Measurements from ENCODE around the gene PYGO2.

PYGO2 gene

GRCh38 chr1:154959426-154959780, 2.2 kb downstream of the PYGO2 start:
- DNase-seq = no peak

GRCh38 chr1:154958681-154959425, 2.7 kb downstream of the PYGO2 start:
- DNase-seq = no peak

- no peak for DNase-seq
Observed at GRCh38 chr1:154958036-154958435, 3.5 kb downstream of the PYGO2 start.

- DNase-seq = no peak
Observed at GRCh38 chr1:154957091-154957657, 4.4 kb downstream of the PYGO2 start.

GRCh38 chr1:154956544-154956941, 5.0 kb downstream of the PYGO2 start:
- DNase-seq = no peak

GRCh38 chr1:154955718-154956543, 5.7 kb downstream of the PYGO2 start, which contains the start of gene PBXIP1:
PBXIP1 (minus strand) TSS chr1:154956099; CDS start chr1:154953721, 2,378 bp downstream.
- peak; percentile 83 for DNase-seq

- DNase-seq = no peak
Observed at GRCh38 chr1:154955039-154955717, 6.4 kb downstream of the PYGO2 start.

- no peak for DNase-seq
Observed at GRCh38 chr1:154954541-154954940, 7.0 kb downstream of the PYGO2 start.

- DNase-seq = no peak
Observed at GRCh38 chr1:154953611-154954038, 8.0 kb downstream of the PYGO2 start.

- no peak for DNase-seq
Observed at GRCh38 chr1:154952664-154953063, 8.9 kb downstream of the PYGO2 start.

- DNase-seq = no peak
Observed at GRCh38 chr1:154951901-154952657, 9.5 kb downstream of the PYGO2 start.

GRCh38 chr1:154948079-154948478, 13.5 kb downstream of the PYGO2 start:
- DNase-seq = no peak

GRCh38 chr1:154945962-154946850, 15.4 kb downstream of the PYGO2 start:
- no peak for DNase-seq

GRCh38 chr1:154945160-154945961, 16.2 kb downstream of the PYGO2 start:
- no peak for DNase-seq

GRCh38 chr1:154944401-154945159, 17.0 kb downstream of the PYGO2 start:
- DNase-seq = no peak

- peak; percentile 28 for DNase-seq
Observed at GRCh38 chr1:154943649-154944400, 17.8 kb downstream of the PYGO2 start.

GRCh38 chr1:154941333-154942013, 20.1 kb downstream of the PYGO2 start:
- DNase-seq = no peak

GRCh38 chr1:154940651-154941194, 20.9 kb downstream of the PYGO2 start:
- DNase-seq = no peak
